HG03354 (cell line): ENCODE results near the gene S1PR3.
"Not testable (repeated sequence)": the region's sequence is repeated elsewhere in the genome, so short reads cannot be mapped to it uniquely, and the experiment has no call there.

Experiments
- ATAC-seq: cut with Tn5 transposase; IDR thresholded peaks from one replicate; pipeline ENCODE4 v1.9.1; 2021; ENCODE audit warnings: mild to moderate bottlenecking; ENCODE audit not compliant: unreplicated experiment, poor library complexity, severe bottlenecking

The S1PR3 gene

GRCh38 chr9:88991066-88992034 lies at the start of gene S1PR3:
Gene S1PR3, plus strand, starts transcription at chr9:88991468. Its CDS starts 9,733 bp downstream, at chr9:89001201.
- no peak for ATAC-seq

- not testable (repeated sequence) for ATAC-seq
Observed at GRCh38 chr9:88941586-88941985, 49.7 kb upstream of the S1PR3 start.

GRCh38 chr9:88942411-88942810 lies 48.9 kb upstream of the S1PR3 start:
- no peak for ATAC-seq

GRCh38 chr9:88945636-88946333 lies 45.5 kb upstream of the S1PR3 start:
- ATAC-seq: no peak

GRCh38 chr9:88947581-88948573 lies 43.4 kb upstream of the S1PR3 start:
- ATAC-seq: no peak

- no peak for ATAC-seq
Observed at GRCh38 chr9:88949425-88949824, 41.8 kb upstream of the S1PR3 start.

GRCh38 chr9:88949961-88950340 lies 41.3 kb upstream of the S1PR3 start:
- ATAC-seq: no peak

GRCh38 chr9:88950341-88951154 lies 40.7 kb upstream of the S1PR3 start:
- no peak for ATAC-seq

- no peak for ATAC-seq
Observed at GRCh38 chr9:88951155-88951542, 40.1 kb upstream of the S1PR3 start.

GRCh38 chr9:88952086-88952615 lies 39.1 kb upstream of the S1PR3 start:
- ATAC-seq: no peak

- ATAC-seq: no peak
Observed at GRCh38 chr9:88952976-88953375, 38.3 kb upstream of the S1PR3 start.

- ATAC-seq: no peak
Observed at GRCh38 chr9:88953381-88954029, 37.8 kb upstream of the S1PR3 start.

GRCh38 chr9:88954066-88954465 lies 37.2 kb upstream of the S1PR3 start:
- ATAC-seq: no peak

GRCh38 chr9:88957526-88957925 lies 33.7 kb upstream of the S1PR3 start:
- no peak for ATAC-seq

GRCh38 chr9:88959727-88960469 lies 31.4 kb upstream of the S1PR3 start:
- no peak for ATAC-seq

- no peak for ATAC-seq
Observed at GRCh38 chr9:88960632-88961031, 30.6 kb upstream of the S1PR3 start.

GRCh38 chr9:88965473-88965872 lies 25.8 kb upstream of the S1PR3 start:
- no peak for ATAC-seq
